Lung (tissue), 12 donors: ENCODE measurements around the gene RGS7. TPM values are rescaled to one million over a fixed set of nuclear protein-coding genes. Genes with fewer than 3 reads are reported as not detected.

Experiments used
- ATAC-seq: fragments of 200-7000 bp; cut with Tn5 transposase; one replicate; pipeline ENCODE4 v1.9.1; 2020; ENCODE audit warnings: moderate number of reproducible peaks; ENCODE audit not compliant: insufficient read depth, low FRiP score
- DNase-seq, 3 donors: peaks; one replicate each; pipeline ENCODE4 v3.0.0-alpha.2; 2013 to 2017
- H3K27ac ChIP-seq, 2 donors: one replicate each; pipeline ENCODE4 v1.5.1; 2013; ENCODE audit warnings: mild to moderate bottlenecking in 2 of 2, moderate library complexity in 2 of 2, control low read depth in 1 of 2, inconsistent platforms in 1 of 2, low read depth in 1 of 2, low read length in 1 of 2
- H3K27me3 ChIP-seq, 3 donors: one replicate each; pipeline ENCODE4 v1.5.1; 2013; ENCODE audit warnings: low read length in 2 of 3; ENCODE audit not compliant: control insufficient read depth in 3 of 3, insufficient read depth in 3 of 3
- H3K36me3 ChIP-seq, 4 donors: one replicate each; pipeline ENCODE4 v1.5.1; 2013; ENCODE audit warnings: low read length in 4 of 4, mild to moderate bottlenecking in 1 of 4, moderate library complexity in 1 of 4; ENCODE audit not compliant: control insufficient read depth in 4 of 4, insufficient read depth in 4 of 4
- H3K4me1 ChIP-seq, 5 donors: one replicate each; pipeline ENCODE4 v1.5.1; 2013; ENCODE audit warnings: low read length in 5 of 5, mild to moderate bottlenecking in 2 of 5, moderate library complexity in 1 of 5; ENCODE audit not compliant: control insufficient read depth in 5 of 5, insufficient read depth in 5 of 5
- H3K4me3 ChIP-seq: one replicate; pipeline ENCODE4 v1.5.1; 2013; ENCODE audit warnings: mild to moderate bottlenecking, control low read depth, moderate library complexity
- H3K9ac ChIP-seq, 2 donors: one replicate each; pipeline ENCODE4 v1.5.1; 2013; ENCODE audit warnings: low read length in 2 of 2, control low read depth in 1 of 2; ENCODE audit not compliant: insufficient read depth in 1 of 2
- H3K9me3 ChIP-seq, 4 donors: one replicate each; pipeline ENCODE4 v1.5.1; 2013; ENCODE audit warnings: low read length in 3 of 4, mild to moderate bottlenecking in 1 of 4, moderate library complexity in 1 of 4; ENCODE audit not compliant: control insufficient read depth in 4 of 4, insufficient read depth in 3 of 4
- WGBS, 2 donors: extraction: QIAGEN DNeasy Blood & Tissue Kit; methylation state at CpG; one replicate each; pipeline ENCODE4 v1.1.7; 2013; 5-methylcytosine and 5-hydroxymethylcytosine counted together
- polyA plus RNA-seq, 2 donors: library from polyadenylated mRNA; stranded (reverse); fragments of 200-250 nt; gene quantifications; one replicate each; pipeline ENCODE4 v1.2.1, GENCODE V29; 2013
- total RNA-seq, 2 donors: library from RNA; depleted of rRNA in 1 of 2; stranded (reverse); fragments of >200 nt in 1 of 2; gene quantifications; one replicate each; pipeline ENCODE4 v1.2.1, GENCODE V29; 2014 to 2021
- TF ChIP-seq, protein P1 (sequence below): IDR thresholded peaks from 2 replicates; pipeline ENCODE4 v1.5.1; 2012; ENCODE audit warnings: mild to moderate bottlenecking; ENCODE audit errors: control extremely low read depth, extremely low read depth
- donor health status: control.
- donor health status: control.
- donor health status: Bipolar disorder and iron deficiency.
- donor health status: healthy.
- donor health status: DM: yes; HTN: yes; CAD: no.

RGS7 gene
- total and polyA plus RNA-seq, 4 donors, result 0.06 to 0.25 (median 0.08) TPM; not detected in 1

DNA sequence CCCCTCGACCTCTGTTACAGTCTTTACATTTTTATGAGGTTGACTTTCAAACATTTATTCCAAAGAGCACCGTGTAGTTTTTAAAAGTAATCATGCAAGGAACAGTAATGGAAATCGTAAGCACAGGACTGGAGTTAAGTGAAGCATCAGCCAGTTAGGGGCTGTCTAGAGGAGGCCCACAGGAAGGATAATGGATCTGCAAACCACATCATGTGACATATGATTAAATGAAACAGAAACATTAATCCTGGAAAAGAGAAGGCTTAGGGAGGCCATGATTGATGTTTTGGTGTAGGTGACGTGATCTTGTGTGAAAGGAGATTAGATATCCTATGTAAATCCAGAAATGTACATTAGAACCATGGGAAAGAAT lies 25.0 kb downstream of the RGS7 start:
- WGBS, 2 donors, result 65 to 74% methylated on average over 4 of the region's 4 CpGs
- no peak overlapping the region for H3K27ac ChIP-seq
- H3K36me3 ChIP-seq, result no peaks in the 10 kb centered on the region
- H3K4me3 ChIP-seq, result no peak overlapping the region
- H3K9me3 ChIP-seq, result no peaks in the 10 kb centered on the region
- no peak for ATAC-seq
- H3K9ac ChIP-seq, result no peak overlapping the region
- H3K4me1 ChIP-seq, result no peaks in the 10 kb centered on the region
- TF ChIP-seq, protein P1, sequence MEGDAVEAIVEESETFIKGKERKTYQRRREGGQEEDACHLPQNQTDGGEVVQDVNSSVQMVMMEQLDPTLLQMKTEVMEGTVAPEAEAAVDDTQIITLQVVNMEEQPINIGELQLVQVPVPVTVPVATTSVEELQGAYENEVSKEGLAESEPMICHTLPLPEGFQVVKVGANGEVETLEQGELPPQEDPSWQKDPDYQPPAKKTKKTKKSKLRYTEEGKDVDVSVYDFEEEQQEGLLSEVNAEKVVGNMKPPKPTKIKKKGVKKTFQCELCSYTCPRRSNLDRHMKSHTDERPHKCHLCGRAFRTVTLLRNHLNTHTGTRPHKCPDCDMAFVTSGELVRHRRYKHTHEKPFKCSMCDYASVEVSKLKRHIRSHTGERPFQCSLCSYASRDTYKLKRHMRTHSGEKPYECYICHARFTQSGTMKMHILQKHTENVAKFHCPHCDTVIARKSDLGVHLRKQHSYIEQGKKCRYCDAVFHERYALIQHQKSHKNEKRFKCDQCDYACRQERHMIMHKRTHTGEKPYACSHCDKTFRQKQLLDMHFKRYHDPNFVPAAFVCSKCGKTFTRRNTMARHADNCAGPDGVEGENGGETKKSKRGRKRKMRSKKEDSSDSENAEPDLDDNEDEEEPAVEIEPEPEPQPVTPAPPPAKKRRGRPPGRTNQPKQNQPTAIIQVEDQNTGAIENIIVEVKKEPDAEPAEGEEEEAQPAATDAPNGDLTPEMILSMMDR, result no peak
- no peaks in the 10 kb centered on the region for H3K27me3 ChIP-seq
- no peak for DNase-seq

GRCh38 chr1:241331328-241332036 lies 25.5 kb downstream of the RGS7 start:
- TF ChIP-seq, protein P1, result no peak
- no peak for DNase-seq

DNA sequence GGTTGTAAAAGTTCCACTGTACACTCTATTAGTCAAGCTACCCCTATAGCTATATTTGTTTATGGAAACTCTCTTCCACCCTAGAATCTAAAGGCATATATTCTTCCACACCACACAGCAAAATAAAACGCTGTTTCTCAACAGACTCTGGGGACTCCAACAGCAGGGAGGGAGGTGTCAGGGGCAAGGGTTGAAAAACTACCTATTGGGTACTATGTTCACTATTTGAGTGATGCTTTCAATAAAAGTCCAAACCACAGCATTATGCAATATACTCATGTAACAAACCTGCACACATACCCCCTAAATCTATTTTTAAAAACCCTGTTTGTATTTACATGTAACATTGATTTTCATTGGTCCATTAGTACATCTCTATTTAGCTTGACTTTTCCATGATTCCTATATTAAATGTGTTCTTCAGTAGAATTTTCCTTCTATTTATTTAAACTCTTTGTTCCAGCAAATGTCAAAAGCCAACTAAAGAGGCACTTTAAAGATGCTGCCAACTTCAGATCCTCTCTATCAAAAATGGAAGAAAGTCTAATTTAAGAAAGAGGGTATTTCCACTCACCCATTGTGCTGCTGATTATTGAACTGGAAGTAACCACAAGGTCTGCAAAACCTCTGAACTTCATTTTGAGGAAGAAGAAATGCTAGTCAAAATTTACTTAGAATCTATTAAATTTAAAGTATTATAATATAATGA lies 26.2 kb downstream of the RGS7 start:
- H3K27ac ChIP-seq, result no peak overlapping the region
- no peak overlapping the region for H3K9ac ChIP-seq
- H3K4me3 ChIP-seq, result no peak overlapping the region
- ATAC-seq, result no peak
- no peaks in the 10 kb centered on the region for H3K36me3 ChIP-seq
- no peaks in the 10 kb centered on the region for H3K27me3 ChIP-seq
- no peak for DNase-seq
- no peaks in the 10 kb centered on the region for H3K9me3 ChIP-seq
- WGBS, 2 donors, result 73 to 82% methylated on average over 1 of the region's 1 CpG
- TF ChIP-seq, protein P1, result no peak
- H3K4me1 ChIP-seq, result no peaks in the 10 kb centered on the region

More at GRCh38 chr1:241331328-241332036, 25.5 kb downstream of the RGS7 start:
- Histone ChIP-seq H3K36me3 (no peaks in the 10 kb centered on the region), H3K27me3 (no peaks in the 10 kb centered on the region), H3K9me3 (no peaks in the 10 kb centered on the region), H3K4me1 (no peaks in the 10 kb centered on the region), H3K27ac (no peak overlapping the region), H3K9ac (no peak overlapping the region), H3K4me3 (no peak overlapping the region)
- no peak for ATAC-seq
- WGBS, 2 donors, result 80% methylated on average over 3 of the region's 3 CpGs
